ENCODE data around the gene CCDC197.

The CCDC197 gene

GRCh38 chr14:94045101-94045500, 48.0 kb downstream of the CCDC197 start:
- DNase-seq, result no peak

DNA sequence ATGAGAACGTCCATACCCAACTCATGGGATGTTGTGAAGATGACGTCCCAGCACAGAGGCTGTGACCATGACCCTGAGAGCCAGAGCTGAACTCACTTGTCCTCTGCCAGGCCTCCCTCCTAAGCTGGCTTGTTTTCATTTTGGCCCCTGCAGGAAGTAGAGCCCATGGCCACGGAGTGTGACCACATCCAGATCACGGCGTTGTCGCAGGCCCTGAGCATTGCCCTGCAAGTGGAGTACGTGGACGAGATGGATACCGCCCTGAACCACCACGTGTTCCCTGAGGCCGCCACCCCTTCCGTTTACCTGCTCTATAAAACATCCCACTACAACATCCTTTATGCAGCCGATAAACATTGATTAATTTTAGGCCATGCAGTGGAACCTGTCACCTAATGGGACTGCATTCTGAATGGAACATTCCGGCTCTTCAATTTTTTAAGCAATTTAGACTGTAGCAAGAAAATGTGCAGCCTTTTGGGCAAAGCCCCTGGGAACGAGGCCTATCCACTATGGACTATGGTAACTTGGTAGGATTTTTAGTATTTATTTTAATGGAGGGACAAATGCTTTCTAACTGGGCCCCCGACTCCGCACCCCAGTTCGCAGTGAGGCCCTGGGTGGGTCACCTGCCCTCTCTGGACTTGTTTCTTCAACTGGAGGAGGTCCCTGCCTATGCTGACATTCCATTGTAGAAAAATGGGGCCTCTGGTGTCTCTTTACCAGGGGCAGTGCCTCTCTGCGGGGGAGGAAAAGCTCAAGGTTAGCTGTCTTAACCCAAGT, 48.7 kb downstream of the CCDC197 start:
- no peak for DNase-seq

DNA sequence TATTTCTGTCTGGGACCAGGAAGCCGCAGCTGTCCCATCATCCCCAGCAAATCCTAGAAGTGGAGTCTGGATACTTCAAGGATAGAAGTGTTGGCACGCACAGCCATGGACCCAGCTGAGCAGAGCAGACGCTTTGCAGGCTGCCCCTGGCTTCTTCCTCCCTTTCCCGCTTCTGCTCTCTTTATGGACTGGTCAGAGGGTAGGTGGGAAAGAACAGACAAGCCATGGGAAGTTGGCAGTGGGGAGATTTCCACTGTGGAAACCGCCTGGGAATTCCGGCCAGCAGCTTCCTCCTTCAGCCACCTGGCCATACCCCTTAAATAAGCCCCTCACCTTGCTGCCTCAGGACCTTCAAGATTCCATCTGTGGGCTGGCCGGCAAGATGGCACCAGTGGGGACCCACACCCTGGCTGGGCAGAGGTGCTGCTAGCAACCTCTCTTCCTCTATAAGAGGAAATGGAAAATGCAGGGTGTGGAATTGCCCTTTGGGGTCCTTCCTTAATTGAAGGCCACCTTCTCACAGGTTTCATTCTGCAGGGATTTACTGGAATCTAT, 49.7 kb downstream of the CCDC197 start:
- DNase-seq, result no peak

DNA sequence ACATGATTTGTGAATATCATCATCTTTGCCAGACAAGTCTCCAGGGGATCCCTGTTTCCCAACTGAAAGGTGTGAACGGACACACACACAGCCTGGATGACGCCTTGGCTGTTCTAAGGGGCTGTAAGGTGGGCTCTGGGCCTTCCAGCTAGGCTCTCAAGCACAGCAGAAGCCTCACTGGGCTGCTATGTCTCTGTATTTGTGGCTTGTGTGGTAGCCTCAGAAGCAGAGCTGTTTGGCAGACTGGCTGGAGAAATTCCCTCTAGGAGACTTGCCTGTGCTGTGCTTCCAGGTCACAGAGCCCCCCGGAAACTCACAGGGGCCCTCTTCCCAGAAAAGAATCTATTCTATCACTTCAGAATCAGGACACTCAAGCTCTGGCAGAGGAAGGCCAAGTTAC, 50.5 kb downstream of the CCDC197 start:
- DNase-seq, result no peak

DNA sequence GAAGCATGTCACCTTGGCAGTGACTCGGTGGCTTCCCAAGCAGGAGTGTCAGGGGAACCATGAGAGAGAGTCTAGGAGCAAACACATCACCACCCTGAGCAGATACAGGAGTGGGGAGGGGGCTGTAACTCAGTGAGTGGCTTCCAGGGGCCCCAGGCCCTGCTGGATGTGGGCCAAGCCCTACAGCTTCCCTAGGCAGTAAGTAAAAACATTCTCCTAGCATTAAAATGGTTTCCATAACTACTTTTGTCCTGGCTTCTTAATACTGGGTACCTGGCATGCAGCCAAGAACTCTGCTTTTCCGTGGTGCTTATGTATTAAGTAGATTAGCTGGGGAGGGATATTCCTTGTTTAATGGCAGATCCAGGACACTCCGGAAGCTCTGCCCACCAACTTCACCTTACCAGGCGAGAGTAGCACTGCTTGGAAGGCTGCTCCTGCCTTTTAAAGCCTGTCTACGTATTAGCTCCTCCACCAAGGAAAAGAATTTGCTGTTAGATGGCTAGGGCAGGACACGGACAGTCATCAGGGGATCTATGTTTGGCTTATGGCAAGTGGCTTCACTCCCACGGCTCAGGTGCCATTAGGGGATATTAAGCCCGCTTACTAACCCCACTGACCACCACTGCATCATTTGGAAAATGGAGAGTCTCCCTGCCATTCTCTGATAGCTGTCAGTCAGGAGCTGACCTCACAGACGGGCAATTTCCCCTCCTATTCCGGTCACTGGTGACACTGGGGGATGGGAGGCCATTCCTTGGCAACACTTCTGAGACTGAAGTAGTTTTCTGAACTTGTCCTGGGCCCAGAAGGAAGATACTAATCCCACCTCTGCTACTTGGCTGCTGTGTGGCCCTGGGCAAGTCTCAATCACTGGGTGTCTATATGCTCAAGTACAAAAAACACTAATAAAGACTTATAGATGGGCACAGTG, 51.9 kb downstream of the CCDC197 start:
- no peak for DNase-seq

DNA sequence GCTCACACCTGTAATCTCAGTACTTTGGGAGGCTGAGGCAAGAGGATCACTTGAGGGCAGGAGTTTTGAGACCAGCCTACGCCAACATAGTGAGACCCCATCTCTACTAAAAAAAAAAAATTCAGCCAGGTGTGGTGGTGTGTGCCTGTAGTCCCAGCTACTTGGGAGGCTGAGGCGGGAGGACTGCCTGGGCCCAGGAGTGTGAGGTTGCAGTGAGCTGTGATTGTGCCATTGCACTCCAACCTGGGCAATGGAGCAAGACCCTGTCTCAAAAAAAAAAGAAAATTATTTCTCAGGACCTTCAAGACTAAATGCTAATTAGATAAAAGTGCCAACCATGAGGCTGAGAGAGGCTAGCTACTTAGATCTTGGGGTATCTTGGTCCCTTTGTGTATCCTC, 52.5 kb downstream of the CCDC197 start:
- no peak for DNase-seq

DNA sequence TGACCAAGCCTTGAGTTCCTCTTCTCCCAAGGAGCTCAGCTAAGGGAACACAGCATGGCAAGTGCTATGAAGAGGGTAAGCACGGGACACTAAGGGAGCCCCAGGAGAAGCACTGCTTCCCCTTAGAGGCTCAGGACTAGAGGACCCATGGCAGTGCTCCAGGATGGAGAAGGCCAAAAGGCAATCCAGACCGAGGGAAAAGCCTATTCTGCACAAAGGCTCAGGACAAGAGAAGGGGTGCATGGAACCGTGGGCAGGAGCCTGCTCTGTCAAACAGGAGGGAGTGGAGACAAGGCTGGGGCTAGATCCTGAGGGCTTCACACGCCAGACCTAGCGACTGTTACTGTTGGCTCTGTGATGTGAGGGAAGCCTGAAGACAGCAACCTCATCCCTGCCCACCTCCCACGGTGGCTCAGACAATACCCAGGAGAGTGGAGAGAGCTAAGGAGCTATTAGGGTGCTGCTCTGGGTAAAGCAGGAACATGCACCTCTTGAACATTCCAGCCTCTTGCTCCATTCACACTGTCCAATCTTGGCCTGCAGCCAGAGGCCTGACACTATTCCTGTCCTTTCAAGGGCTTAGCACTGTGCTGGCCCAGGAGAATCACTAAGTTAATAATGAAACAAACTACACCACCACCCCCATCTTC, 53.3 kb downstream of the CCDC197 start:
- no peak for DNase-seq

- no peak for DNase-seq
Measured at GRCh38 chr14:94051115-94051514, 54.0 kb downstream of the CCDC197 start.

DNA sequence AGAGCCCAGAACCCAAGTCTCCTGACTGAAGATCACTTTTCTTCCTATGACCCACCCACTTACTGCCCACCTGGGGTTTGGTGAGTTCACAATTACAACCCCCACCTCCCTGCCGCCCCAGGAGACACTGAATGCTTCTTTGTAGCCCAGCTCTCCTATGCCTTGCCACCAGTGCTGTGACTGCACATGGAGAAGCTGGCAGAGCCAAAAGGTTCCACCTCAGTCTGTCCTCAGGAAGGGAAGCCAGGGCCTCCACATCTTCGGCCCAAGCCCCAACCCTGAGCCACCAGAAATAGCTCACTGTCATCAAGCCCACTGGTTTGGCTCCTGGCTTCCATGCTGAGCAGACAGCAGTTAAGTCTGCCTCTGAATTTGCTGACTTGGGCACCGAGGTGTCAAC, 54.7 kb downstream of the CCDC197 start:
- DNase-seq, result no peak

GRCh38 chr14:94052199-94052598, 55.1 kb downstream of the CCDC197 start:
- no peak for DNase-seq

DNA sequence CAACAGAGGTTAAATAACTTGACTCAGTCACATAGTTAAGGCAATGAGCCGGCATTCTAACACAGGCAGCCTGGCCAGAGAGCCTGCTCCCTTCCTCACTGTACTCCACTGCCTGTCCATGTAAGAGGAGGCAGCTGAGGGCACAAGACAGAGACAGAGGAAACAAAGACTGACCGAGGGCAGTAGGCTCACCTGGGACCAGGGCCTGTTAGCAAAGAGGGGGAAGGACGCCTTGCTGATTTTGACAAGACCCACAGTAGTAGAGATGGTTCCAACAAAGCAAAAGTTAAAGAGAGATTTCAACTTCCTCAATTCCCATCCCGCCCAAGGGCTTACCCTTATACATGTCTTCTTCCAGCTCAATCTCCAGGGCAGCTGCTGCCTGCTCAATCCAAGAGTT, 55.6 kb downstream of the CCDC197 start:
- no peak for DNase-seq

- no peak for DNase-seq
Measured at GRCh38 chr14:94054401-94054800, 57.3 kb downstream of the CCDC197 start.

- DNase-seq, result no peak
Measured at GRCh38 chr14:94054936-94055335, 57.8 kb downstream of the CCDC197 start.

DNA sequence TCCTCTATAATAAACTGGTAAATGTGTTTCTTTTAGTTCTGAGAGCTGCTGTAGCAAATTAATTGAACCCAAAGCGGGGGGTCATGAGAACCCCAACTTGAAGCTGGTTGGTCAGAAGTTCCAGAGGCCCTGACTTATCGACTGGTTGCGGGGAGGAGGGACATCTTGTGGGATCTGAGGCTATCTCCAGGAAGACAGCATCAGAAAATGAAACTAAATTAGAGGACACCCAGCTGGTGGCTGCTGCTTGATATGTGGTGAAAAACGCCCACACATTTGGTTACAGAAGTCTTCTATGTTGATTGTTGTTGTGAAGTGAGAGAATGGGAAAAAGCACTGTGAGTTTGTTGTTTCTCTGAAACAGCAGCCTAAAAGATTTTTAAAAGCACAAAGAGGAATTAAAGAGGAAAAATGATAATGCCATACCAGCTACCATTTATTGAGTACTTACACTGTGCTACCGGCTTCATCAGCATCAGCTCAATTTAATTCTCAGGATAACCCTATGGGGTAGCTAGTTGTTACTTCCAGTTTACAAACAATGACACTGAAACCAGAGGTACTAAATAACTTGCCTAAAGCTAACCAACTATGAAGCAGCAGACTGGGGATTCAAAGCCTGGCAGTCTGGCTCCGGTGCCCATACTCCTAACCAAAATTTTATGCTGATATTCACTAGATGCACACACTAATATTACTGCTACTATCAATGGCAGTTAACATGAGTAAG, 59.6 kb downstream of the CCDC197 start:
- no peak for DNase-seq

DNA sequence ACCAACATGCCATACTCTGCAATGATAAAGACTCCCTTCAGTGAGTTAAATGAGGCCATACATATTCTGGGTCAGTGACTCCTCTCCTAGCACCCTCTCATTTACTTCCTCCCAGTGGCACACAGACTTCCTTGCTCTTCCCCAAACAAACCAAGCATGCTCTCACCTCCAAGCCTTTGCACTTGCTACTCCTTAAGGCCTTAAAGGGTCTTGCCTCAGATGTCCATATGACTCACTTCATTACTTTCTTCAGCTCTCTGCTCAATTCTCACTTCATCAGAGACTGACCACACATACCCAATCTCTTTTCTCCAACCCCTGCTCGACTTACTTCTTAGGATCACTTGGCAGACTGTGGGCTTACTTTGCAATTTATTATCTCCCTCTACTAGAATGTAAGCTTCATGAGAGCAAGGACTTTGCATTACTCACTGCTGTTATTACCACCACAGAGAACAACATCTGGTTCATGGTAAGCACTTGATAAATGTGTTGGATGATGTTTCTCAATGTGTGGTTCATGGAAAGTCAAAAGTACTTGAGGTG, 61.1 kb downstream of the CCDC197 start:
- no peak for DNase-seq

Measured in NCI-H2171 treated with DMSO at 0.1 percent for 48 hours (cell line).